ENCODE data around the gene NPR3. TPM values are rescaled to one million over a fixed set of nuclear protein-coding genes. Genes with fewer than 3 reads are reported as not detected.

NPR3 gene
- total RNA-seq, 1 experiment from 2014 or later = 2.2 TPM

DNA sequence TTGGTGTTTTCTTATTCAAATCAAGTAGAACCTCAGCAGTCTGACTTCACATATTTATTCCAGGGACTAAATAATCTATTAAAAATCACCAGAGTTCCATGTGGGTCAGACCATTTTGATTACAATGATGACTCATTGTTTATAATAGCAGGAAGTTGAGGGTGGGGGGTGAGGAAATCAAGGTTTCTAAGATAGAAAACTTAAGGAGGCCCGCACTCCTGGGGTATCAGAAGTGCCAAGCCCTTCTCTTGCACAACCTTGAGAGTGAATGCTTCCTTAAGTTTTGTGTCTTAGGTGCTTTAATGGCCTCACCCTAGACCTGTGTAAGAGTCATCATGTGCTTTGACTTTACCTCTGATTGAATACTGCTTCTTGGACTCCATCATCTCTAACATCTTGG, 31.9 kb upstream of the NPR3 start:
- no peaks in the 10 kb centered on the region for H3K79me2 ChIP-seq (ENCODE audit: low read depth)
- no peaks in the 10 kb centered on the region for H4K20me1 ChIP-seq (ENCODE audit: insufficient read depth)
- no peaks in the 10 kb centered on the region for H3K9me2 ChIP-seq (ENCODE audit: insufficient read depth)
- no peak for TF ChIP-seq EZH2 (IDR thresholded peaks at IDR 0.05; ENCODE audit: low read depth)
- H3F3A ChIP-seq (ENCODE audit: insufficient read depth, low read depth) = no peaks in the 10 kb centered on the region
- intact Hi-C loops (cut with micrococcal nuclease; ENCODE audit: unreplicated experiment) = no loop called here
- no TSS peak for BruUV-seq (replicated peaks)
- ChIA-PET POLR2A (ENCODE audit: unreplicated experiment) (no interaction called here), CTCF (no interaction called here)
- H3K4me2 ChIP-seq = 0 out of 2 replicates have a peak overlapping the region, but pooled peaks have one; percentile 0
- H3K27ac ChIP-seq = no peak overlapping the region
- no peak overlapping the region for H2AFZ ChIP-seq
- no peaks in the 10 kb centered on the region; the same call in 1 of the 2 replicates for H3K9me3 ChIP-seq (ENCODE audit: insufficient read depth, low read depth)
- DNase-seq = peak in 1 of 2 experiments; percentile 44
- H3K4me1 ChIP-seq (replicated peaks; ENCODE audit: insufficient read depth) = no peaks in the 10 kb centered on the region
- no peak overlapping the region for H3K4me3 ChIP-seq
- H3K27me3 ChIP-seq (ENCODE audit: insufficient read depth, low read depth) = no peaks in the 10 kb centered on the region
- no peaks in the 10 kb centered on the region for H3K36me3 ChIP-seq (ENCODE audit: low read depth)

DNA sequence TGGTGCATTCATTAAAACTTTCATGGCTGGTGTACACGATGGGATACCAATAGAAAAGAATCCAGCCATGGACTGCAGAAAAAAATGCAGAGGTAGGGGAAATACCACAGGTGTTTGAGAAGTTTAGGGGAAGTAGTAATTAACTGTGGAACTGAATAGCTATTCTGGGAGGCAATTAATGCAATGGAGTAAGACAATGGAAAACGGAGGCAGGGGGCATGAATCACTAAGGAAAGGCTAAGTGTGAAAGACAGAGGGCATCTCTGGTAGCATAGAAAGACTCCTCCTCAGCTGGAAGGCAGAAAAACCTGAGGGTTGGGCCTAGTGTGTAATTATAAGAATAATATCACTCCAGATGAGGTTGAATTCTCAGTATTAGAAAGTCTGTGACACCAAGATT, 30.9 kb upstream of the NPR3 start:
- CTCF ChIA-PET = no interaction called here
- no peaks in the 10 kb centered on the region for H3K36me3 ChIP-seq (ENCODE audit: low read depth)
- BruUV-seq (replicated peaks) = no TSS peak
- no peaks in the 10 kb centered on the region for H3K9me2 ChIP-seq (ENCODE audit: insufficient read depth)
- H3K27me3 ChIP-seq (ENCODE audit: insufficient read depth, low read depth) = no peaks in the 10 kb centered on the region
- no peak overlapping the region for H3K4me3 ChIP-seq
- DNase-seq = no peak
- no peak overlapping the region for H3K4me2 ChIP-seq
- no peaks in the 10 kb centered on the region for H3K4me1 ChIP-seq (replicated peaks; ENCODE audit: insufficient read depth)
- no peak overlapping the region for H3K27ac ChIP-seq
- no peaks in the 10 kb centered on the region for H3F3A ChIP-seq (ENCODE audit: insufficient read depth, low read depth)
- no peak for TF ChIP-seq EZH2 (IDR thresholded peaks at IDR 0.05; ENCODE audit: low read depth)
- TF ChIP-seq, protein P1, sequence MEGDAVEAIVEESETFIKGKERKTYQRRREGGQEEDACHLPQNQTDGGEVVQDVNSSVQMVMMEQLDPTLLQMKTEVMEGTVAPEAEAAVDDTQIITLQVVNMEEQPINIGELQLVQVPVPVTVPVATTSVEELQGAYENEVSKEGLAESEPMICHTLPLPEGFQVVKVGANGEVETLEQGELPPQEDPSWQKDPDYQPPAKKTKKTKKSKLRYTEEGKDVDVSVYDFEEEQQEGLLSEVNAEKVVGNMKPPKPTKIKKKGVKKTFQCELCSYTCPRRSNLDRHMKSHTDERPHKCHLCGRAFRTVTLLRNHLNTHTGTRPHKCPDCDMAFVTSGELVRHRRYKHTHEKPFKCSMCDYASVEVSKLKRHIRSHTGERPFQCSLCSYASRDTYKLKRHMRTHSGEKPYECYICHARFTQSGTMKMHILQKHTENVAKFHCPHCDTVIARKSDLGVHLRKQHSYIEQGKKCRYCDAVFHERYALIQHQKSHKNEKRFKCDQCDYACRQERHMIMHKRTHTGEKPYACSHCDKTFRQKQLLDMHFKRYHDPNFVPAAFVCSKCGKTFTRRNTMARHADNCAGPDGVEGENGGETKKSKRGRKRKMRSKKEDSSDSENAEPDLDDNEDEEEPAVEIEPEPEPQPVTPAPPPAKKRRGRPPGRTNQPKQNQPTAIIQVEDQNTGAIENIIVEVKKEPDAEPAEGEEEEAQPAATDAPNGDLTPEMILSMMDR (conservative IDR thresholded peaks at IDR 0.05) = no peak
- no peaks in the 10 kb centered on the region for H4K20me1 ChIP-seq (ENCODE audit: insufficient read depth)
- H2AFZ ChIP-seq = no peak overlapping the region
- intact Hi-C loops (cut with micrococcal nuclease; ENCODE audit: unreplicated experiment) = no loop called here
- POLR2A ChIA-PET (ENCODE audit: unreplicated experiment) = no interaction called here
- H3K9me3 ChIP-seq (ENCODE audit: insufficient read depth, low read depth) = peaks cover 2% of the 10 kb centered on the region; the same call in 1 of the 2 replicates
- H3K79me2 ChIP-seq (ENCODE audit: low read depth) = no peaks in the 10 kb centered on the region

DNA sequence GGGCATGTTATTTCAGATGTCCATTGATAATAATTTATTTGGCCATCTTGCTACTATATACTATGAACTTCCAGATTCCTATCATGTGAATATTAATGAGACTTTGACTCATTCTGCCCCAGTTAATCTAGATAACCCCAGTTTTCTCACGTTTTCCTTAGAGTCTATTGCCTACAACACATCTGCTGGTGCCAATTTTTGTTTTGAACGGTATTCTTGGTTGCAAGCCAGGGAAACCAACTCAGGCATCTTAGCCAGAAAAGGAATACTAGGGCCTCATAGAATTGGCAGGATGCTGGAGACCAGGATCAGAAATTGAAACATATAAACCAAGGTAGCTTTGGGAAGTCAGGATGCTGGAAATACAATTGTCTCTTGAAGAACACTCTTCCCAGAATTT, 28.0 kb upstream of the NPR3 start:
- Histone ChIP-seq H3K9me2 (ENCODE audit: insufficient read depth) (no peaks in the 10 kb centered on the region), H3K27ac (no peak overlapping the region), H3K27me3 (ENCODE audit: insufficient read depth, low read depth) (no peaks in the 10 kb centered on the region), H3K79me2 (ENCODE audit: low read depth) (no peaks in the 10 kb centered on the region), H3K4me3 (no peak overlapping the region), H2AFZ (no peak overlapping the region), H3K4me2 (no peak overlapping the region), H3K4me1 (replicated peaks; ENCODE audit: insufficient read depth) (no peaks in the 10 kb centered on the region), H3F3A (ENCODE audit: insufficient read depth, low read depth) (no peaks in the 10 kb centered on the region), H3K36me3 (ENCODE audit: low read depth) (no peaks in the 10 kb centered on the region), H3K9me3 (ENCODE audit: insufficient read depth, low read depth) (peaks cover 3% of the 10 kb centered on the region; the same call in 1 of the 2 replicates), H4K20me1 (ENCODE audit: insufficient read depth) (no peaks in the 10 kb centered on the region)
- POLR2A ChIA-PET (ENCODE audit: unreplicated experiment) = no interaction called here
- DNase-seq = no peak
- intact Hi-C loops (cut with micrococcal nuclease; ENCODE audit: unreplicated experiment) = no loop called here
- no peak for TF ChIP-seq EZH2 (IDR thresholded peaks at IDR 0.05; ENCODE audit: low read depth)
- TF ChIP-seq, protein P1 (conservative IDR thresholded peaks at IDR 0.05) = no peak
- no TSS peak for BruUV-seq (replicated peaks)
- CTCF ChIA-PET = no interaction called here

DNA sequence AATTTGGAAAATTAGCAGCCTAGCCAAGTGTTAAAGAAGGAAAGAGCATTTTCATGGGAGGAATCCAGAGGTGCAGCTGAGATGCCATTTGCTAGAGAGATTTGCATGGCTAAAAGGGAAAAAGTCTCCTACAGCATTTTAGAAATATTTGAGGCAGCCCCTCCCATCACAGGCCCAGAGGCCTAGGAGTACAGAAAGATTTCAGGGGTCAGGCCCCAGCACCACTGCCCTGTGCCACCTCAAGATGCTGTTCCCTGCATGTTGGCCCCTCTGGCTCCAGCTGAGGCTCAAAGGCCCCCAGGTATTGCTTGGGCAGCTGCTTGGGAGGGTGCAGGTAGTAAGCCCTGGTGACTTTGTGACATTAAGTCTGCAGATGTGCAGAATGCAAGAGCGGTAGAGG, 26.9 kb upstream of the NPR3 start:
- peaks cover 3% of the 10 kb centered on the region; the same call in 1 of the 2 replicates for H3K9me3 ChIP-seq (ENCODE audit: insufficient read depth, low read depth)
- no peaks in the 10 kb centered on the region for H3K4me1 ChIP-seq (replicated peaks; ENCODE audit: insufficient read depth)
- H3K4me2 ChIP-seq = no peak overlapping the region
- ChIA-PET CTCF (no interaction called here), POLR2A (ENCODE audit: unreplicated experiment) (no interaction called here)
- BruUV-seq (replicated peaks) = no TSS peak
- no peaks in the 10 kb centered on the region for H3K27me3 ChIP-seq (ENCODE audit: insufficient read depth, low read depth)
- intact Hi-C loops (cut with micrococcal nuclease; ENCODE audit: unreplicated experiment) = no loop called here
- TF ChIP-seq EZH2 (IDR thresholded peaks at IDR 0.05; ENCODE audit: low read depth) = no peak
- TF ChIP-seq, protein P1 (conservative IDR thresholded peaks at IDR 0.05) = no peak
- no peak overlapping the region for H3K4me3 ChIP-seq
- H3K27ac ChIP-seq = no peak overlapping the region
- no peak for DNase-seq
- H3K36me3 ChIP-seq (ENCODE audit: low read depth) = no peaks in the 10 kb centered on the region
- no peaks in the 10 kb centered on the region for H3K79me2 ChIP-seq (ENCODE audit: low read depth)
- H2AFZ ChIP-seq = no peak overlapping the region
- no peaks in the 10 kb centered on the region for H3F3A ChIP-seq (ENCODE audit: insufficient read depth, low read depth)
- H3K9me2 ChIP-seq (ENCODE audit: insufficient read depth) = no peaks in the 10 kb centered on the region
- no peaks in the 10 kb centered on the region for H4K20me1 ChIP-seq (ENCODE audit: insufficient read depth)
